Prostate gland (tissue), 2 donors: ENCODE data around the gene PCYT1B.

Experiments
- CTCF ChIP-seq, 4 experiments: fragments of 200-600 bp in 2 of 4; fragments of 450-650 bp in 2 of 4; sonication (generic) in 2 of 4; IDR thresholded peaks; 1 replicate in 3 of 4; 2 replicates in 1 of 4; pipeline ENCODE4 v1.5.1; 2016 to 2019; ENCODE audit warnings: antibody characterized with exemption in 4 of 4, mild to moderate bottlenecking in 2 of 4, moderate library complexity in 2 of 4
- POLR2A ChIP-seq: fragments of 450-650 bp; IDR thresholded peaks from one replicate; pipeline ENCODE4 v1.6.1; 2016; ENCODE audit warnings: antibody characterized with exemption, mild to moderate bottlenecking
- POLR2AphosphoS5 ChIP-seq: sonication (generic); formaldehyde crosslinking; IDR thresholded peaks from one replicate; pipeline ENCODE4 v1.6.1; 2017; ENCODE audit warnings: antibody characterized with exemption

- TF ChIP-seq POLR2A (no peak), CTCF (IDR thresholded peaks at IDR 0.05) (no peak), POLR2AphosphoS5 (no peak)
Measured at GRCh38 chrX:24657671-24658386, 10.7 kb upstream of the PCYT1B start.
